ENCODE measurements around the gene EPS8. TPM values are rescaled to one million over a fixed set of nuclear protein-coding genes. Genes with fewer than 3 reads are reported as not detected.

EPS8 gene
- total and polyA plus RNA-seq, 7 donors, result 7.9 to 16.9 (median 12.9) TPM

- Histone ChIP-seq H3K4me3 (no peak overlapping the region), H3K9me3 (no peaks in the 10 kb centered on the region), H3K27me3 (ENCODE audit: insufficient read depth in 3 of 3, low read length in 2 of 3) (no peaks in the 10 kb centered on the region), H3K36me3 (ENCODE audit: insufficient read depth in 1 of 2, low read depth in 1 of 2) (no peaks in the 10 kb centered on the region), H3K27ac (no peak overlapping the region), H3K4me1 (no peaks in the 10 kb centered on the region)
- WGBS, 3 donors, result 85 to 100% (median 88%) methylated on average over 1 of the region's 1 CpG
- DNase-seq (no peak), ATAC-seq (no peak)
- no peak for TF ChIP-seq CTCF (IDR thresholded peaks at IDR 0.05)
- intact Hi-C loops (cut with DNase I), result no loop called here
Observed at GRCh38 chr12:15794836-15795235, 5.6 kb upstream of the EPS8 start.

- intact Hi-C loops (cut with DNase I), result no loop called here
- no peak overlapping the region for H3K4me3 ChIP-seq
- no peak for ATAC-seq
- 78 to 89% (median 82%) methylated on average over 3 of the region's 3 CpGs for WGBS, 3 donors
- no peaks in the 10 kb centered on the region for H3K4me1 ChIP-seq
- no peak overlapping the region for H3K27ac ChIP-seq
- DNase-seq, result no peak
- no peak for TF ChIP-seq CTCF (IDR thresholded peaks at IDR 0.05)
- no peaks in the 10 kb centered on the region for H3K27me3 ChIP-seq (ENCODE audit: insufficient read depth in 3 of 3, low read length in 2 of 3)
- no peaks in the 10 kb centered on the region for H3K36me3 ChIP-seq (ENCODE audit: insufficient read depth in 1 of 2, low read depth in 1 of 2)
- H3K9me3 ChIP-seq, result no peaks in the 10 kb centered on the region
Observed at GRCh38 chr12:15794196-15794595, 5.0 kb upstream of the EPS8 start.

GRCh38 chr12:15788233-15789219 is 662 bp downstream of the EPS8 start:
- no peaks in the 10 kb centered on the region for H3K27me3 ChIP-seq (ENCODE audit: insufficient read depth in 3 of 3, low read length in 2 of 3)
- no peaks in the 10 kb centered on the region for H3K36me3 ChIP-seq (ENCODE audit: insufficient read depth in 1 of 2, low read depth in 1 of 2)
- H3K4me1 ChIP-seq, result no peaks in the 10 kb centered on the region
- H3K9me3 ChIP-seq, result no peaks in the 10 kb centered on the region
- ATAC-seq, result peak; percentile 34 to 64 (median 43)
- no peak for TF ChIP-seq CTCF (IDR thresholded peaks at IDR 0.05)
- 1 to 2% (median 2%) methylated on average over 57 to 64 of the region's 64 CpGs for WGBS, 3 donors
- peak overlapping the region; percentile 88 for H3K27ac ChIP-seq
- DNase-seq, result peak; percentile 50 to 52
- intact Hi-C loops (cut with DNase I), result loop anchor here (5.0 kb wide), 3 partner anchors 59 to 196 kb away; no protein-coding TSS in a partner anchor
- peak overlapping the region; percentile 97 for H3K4me3 ChIP-seq

- Histone ChIP-seq H3K4me1 (no peaks in the 10 kb centered on the region), H3K4me3 (peak overlapping the region; percentile 97), H3K36me3 (ENCODE audit: insufficient read depth in 1 of 2, low read depth in 1 of 2) (no peaks in the 10 kb centered on the region), H3K27me3 (ENCODE audit: insufficient read depth in 3 of 3, low read length in 2 of 3) (no peaks in the 10 kb centered on the region), H3K27ac (peak overlapping the region; percentile 88), H3K9me3 (no peaks in the 10 kb centered on the region)
- intact Hi-C loops (cut with DNase I), result loop anchor here (5.0 kb wide), 3 partner anchors 60 to 195 kb away; no protein-coding TSS in a partner anchor
- 69 to 71% (median 71%) methylated on average over 4 of the region's 4 CpGs for WGBS, 3 donors
- no peak for TF ChIP-seq CTCF (IDR thresholded peaks at IDR 0.05)
- DNase-seq, result no peak
- ATAC-seq, result no peak
Observed at GRCh38 chr12:15787778-15788177, 1.4 kb downstream of the EPS8 start.
